ENCODE results near the gene ASB2. TPM values are rescaled to one million over a fixed set of nuclear protein-coding genes. Genes with fewer than 3 reads are reported as not detected.

Gene ASB2
- total RNA-seq, 1 donor from 2014 or later, result 0.46 TPM

DNA sequence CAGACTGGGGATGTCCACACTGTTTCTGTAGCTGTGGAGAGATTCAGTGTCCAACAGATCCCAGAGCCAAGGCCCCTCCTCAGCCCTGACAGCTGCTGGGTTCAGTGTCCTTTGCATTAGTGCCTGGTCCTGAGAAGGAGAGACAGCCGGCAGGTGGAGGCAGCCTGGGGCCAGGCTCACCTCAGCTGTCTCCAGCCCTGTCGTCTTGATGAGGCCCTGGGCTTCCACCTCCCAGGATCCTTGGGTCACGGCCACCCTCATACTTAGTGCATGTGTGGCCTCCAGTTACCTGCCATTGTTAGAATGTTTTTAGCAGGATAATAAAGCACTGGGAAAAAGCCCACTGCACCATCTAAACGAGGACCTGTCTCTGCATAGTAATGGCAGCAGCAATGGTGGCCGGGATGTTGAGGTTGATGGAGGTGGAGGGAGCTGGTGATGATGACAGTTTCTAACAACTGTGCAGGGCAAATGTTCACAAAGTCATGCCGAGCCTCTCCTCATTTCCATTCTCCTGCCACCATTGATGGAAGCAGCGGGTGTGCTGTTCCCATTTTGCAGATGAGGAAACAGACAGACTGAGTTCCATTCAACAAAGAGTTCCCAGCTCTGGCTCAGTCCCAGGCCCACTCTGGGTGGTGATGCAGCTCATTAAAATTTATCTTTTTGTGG is 17.7 kb downstream of the ASB2 start:
- no peak for DNase-seq (ENCODE audit: low read depth)
- TF ChIP-seq, protein P1, sequence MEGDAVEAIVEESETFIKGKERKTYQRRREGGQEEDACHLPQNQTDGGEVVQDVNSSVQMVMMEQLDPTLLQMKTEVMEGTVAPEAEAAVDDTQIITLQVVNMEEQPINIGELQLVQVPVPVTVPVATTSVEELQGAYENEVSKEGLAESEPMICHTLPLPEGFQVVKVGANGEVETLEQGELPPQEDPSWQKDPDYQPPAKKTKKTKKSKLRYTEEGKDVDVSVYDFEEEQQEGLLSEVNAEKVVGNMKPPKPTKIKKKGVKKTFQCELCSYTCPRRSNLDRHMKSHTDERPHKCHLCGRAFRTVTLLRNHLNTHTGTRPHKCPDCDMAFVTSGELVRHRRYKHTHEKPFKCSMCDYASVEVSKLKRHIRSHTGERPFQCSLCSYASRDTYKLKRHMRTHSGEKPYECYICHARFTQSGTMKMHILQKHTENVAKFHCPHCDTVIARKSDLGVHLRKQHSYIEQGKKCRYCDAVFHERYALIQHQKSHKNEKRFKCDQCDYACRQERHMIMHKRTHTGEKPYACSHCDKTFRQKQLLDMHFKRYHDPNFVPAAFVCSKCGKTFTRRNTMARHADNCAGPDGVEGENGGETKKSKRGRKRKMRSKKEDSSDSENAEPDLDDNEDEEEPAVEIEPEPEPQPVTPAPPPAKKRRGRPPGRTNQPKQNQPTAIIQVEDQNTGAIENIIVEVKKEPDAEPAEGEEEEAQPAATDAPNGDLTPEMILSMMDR (conservative IDR thresholded peaks at IDR 0.05; ENCODE audit: low read depth, low read length), result no peak
- H3K4me3 ChIP-seq (ENCODE audit: low read depth, low read length), result no peak overlapping the region

DNA sequence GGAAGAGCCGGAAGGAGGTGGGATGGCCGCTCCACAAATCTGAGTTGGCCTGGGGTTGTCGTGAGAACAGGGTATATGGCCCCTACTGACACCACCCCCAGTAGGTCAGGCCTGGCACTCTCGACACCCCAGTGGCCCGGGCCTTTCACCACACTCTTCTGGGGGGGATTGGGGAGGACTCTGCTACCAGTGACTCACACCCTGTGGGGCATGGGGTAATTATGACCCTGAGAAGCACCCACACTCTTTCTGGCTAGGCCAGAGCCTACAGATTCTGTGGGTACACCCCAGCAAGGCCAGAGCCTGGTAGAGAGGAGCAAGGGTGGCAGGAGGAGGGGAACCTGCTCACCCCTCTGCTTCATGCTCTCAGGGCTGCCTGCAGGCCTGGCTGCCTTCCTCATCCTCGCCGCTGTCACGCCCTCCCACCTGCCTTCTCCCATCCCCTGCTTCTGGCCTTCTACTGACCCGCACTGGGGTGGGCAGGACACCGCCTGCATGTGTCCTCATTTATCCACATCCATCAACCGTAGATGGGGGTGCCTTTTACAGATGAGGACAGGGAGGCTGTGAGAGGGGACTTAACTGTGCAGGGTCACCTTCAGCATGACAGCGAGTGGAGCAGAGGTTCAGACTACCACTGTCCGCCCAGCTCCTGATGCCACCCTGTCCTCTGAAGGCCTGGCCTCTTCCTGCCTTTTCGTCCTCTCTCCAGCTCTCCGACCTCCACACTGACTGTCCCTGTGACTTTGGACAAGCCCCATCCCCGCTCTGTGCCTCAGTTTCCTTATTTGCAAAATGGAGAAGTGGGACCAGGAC is 18.4 kb downstream of the ASB2 start:
- DNase-seq (ENCODE audit: low read depth), result no peak
- TF ChIP-seq, protein P1 (conservative IDR thresholded peaks at IDR 0.05; ENCODE audit: low read depth, low read length), result no peak
- H3K4me3 ChIP-seq (ENCODE audit: low read depth, low read length), result no peak overlapping the region

DNA sequence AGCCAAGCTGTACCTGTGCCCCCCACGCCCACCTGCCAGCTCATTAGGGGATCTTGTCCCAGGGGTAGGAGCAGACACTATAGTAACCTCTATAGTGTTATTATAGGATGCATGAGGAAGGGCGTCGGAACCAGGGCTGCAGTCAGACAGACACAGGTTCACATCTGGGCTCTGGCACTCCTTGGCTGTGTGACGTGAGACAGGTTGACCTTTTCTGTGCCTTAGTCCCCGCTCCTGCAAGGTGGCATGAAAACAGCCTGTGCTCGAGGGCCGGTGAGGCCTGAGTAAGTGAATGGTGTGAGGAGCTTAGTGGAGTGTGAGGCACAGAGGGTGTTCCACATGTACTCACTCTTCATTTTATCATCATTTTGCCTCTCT is 19.0 kb downstream of the ASB2 start:
- no peak for DNase-seq (ENCODE audit: low read depth)
- TF ChIP-seq, protein P1 (conservative IDR thresholded peaks at IDR 0.05; ENCODE audit: low read depth, low read length), result no peak

DNA sequence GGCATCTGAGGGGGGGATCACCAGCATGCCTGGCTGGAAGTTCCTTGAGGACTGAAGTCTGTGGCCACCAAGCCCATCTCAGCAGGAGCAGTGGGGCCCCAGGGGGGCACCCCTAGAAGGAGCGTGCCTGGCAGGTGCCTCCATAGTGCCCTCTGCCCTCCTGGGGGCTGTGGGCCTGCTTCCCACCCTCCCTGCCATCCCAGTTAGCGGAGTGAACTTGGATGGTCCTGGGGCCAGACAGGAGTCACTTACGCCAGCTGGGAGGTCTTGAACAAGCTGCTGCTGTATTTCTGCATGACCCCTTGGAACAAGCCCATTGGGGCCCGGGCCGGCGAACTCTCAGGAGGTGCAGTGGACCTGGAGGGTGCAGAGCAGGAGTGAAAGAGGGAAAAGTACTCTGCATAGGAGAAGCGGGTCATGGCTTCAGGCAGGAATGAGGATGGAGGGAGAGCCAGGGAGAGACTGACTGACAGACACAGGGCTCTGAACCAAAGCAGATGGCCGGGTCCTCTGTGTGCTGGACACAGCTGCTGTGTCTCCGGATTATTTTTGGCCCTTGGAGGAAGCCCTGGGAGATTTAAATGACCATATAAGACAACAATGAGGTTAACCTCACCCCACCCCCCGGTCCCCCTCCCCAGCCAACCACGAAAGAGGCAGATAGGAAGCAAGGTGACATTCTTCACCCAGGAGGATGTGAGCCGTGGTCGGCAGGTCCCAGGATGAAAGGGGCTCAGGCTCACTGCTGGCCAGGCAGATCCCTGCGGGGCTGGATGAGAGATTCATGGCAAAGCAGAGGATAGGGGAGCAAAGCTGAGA is 19.6 kb downstream of the ASB2 start:
- TF ChIP-seq, protein P1 (conservative IDR thresholded peaks at IDR 0.05; ENCODE audit: low read depth, low read length), result no peak
- H3K4me3 ChIP-seq (ENCODE audit: low read depth, low read length), result no peak overlapping the region
- DNase-seq (ENCODE audit: low read depth), result no peak

More for the DNA sequence above, 19.0 kb downstream of the ASB2 start:
- no peak overlapping the region for H3K4me3 ChIP-seq (ENCODE audit: low read depth, low read length)

DNA sequence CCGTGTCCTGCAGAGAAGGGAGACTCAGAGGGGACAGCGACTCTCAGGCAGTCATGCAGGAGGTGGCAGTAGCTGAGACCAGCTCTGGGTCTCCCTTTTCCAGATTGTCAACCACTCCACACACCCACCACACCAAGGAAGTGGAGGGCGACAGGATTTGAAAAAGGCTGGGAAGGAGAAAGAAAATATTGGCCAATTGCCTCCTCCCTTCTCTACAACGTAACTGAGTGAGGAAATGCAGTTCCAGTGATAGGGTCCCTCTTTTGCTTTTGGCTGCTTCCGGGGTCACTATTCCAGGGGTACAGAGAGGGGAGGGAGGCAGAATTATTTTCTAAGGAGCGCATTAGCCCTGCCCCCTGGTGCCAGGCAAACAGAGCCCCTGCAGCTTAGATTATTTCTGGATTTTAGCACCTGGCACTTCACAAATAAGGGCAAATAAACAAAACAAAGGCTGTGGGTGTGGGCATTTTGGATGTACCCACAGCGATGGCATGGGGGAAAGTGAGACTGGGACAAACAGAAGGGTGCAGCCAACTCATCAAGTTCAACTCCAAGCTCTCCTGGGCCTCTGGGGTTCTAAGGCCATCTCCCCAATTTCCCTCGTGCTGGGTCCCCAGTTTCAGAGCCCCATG is 20.4 kb downstream of the ASB2 start:
- no peak overlapping the region for H3K4me3 ChIP-seq (ENCODE audit: low read depth, low read length)
- no peak for DNase-seq (ENCODE audit: low read depth)
- TF ChIP-seq, protein P1 (conservative IDR thresholded peaks at IDR 0.05; ENCODE audit: low read depth, low read length), result no peak
